ENCODE data around the gene GPR32.

GRCh38 chr19:50814883-50815282, 44.6 kb downstream of the GPR32 start:
- TF ChIP-seq POLR2A (IDR thresholded peaks at IDR 0.05), result no peak
- no peak for TF ChIP-seq CTCF (IDR thresholded peaks at IDR 0.05 in 8 of 11, conservative IDR thresholded peaks at IDR 0.05 in 3 of 11)

Data from spleen (tissue), 7 donors.